Tibial artery (tissue), 4 donors: ENCODE data around the gene MSANTD2.

Source experiments
- DNase-seq, 2 donors: peaks; one replicate each; pipeline ENCODE4 v3.0.0-alpha.2; 2019
- H3K27ac ChIP-seq, 2 donors: fragments of 200-600 bp; sonication (generic) in 1 of 2; 1 replicate in 1 of 2; 2 replicates in 1 of 2; pipeline ENCODE4 v1.5.1; 2018 to 2019; ENCODE audit warnings: mild to moderate bottlenecking in 1 of 2
- H3K27me3 ChIP-seq, 2 donors: fragments of 200-600 bp; sonication (generic) in 1 of 2; one replicate each; pipeline versions ENCODE4 v1.5.1 to v1.6.0; 2016 to 2019
- H3K36me3 ChIP-seq, 3 donors: fragments of 200-600 bp; sonication (generic) in 2 of 3; one replicate each; pipeline ENCODE4 v1.5.1; 2016 to 2019; ENCODE audit warnings: mild to moderate bottlenecking in 2 of 3
- H3K4me1 ChIP-seq, 4 donors: fragments of 200-600 bp; sonication (generic) in 2 of 4; 1 replicate in 3 of 4; 2 replicates in 1 of 4; pipeline ENCODE4 v1.5.1; 2016 to 2019
- H3K4me3 ChIP-seq, 2 donors: fragments of 200-600 bp; sonication (generic) in 1 of 2; 1 replicate in 1 of 2; 2 replicates in 1 of 2; pipeline ENCODE4 v1.5.1; 2018 to 2019; ENCODE audit warnings: mild to moderate bottlenecking in 2 of 2
- H3K9me3 ChIP-seq, 3 donors: fragments of 200-600 bp; sonication (generic) in 1 of 3; one replicate each; pipeline ENCODE4 v1.5.1; 2016 to 2019
- intact Hi-C: fragments of 100-400 bp; cut with DNase I; formaldehyde crosslinking; loops from one replicate; pipeline ENCODE4 v1.15.0; 2023; ENCODE audit warnings: low total_unique reads
- TF ChIP-seq, protein P1 (sequence below), 2 experiments: fragments of 200-600 bp in 1 of 2; fragments of 450-650 bp in 1 of 2; IDR thresholded peaks; one replicate each; pipeline ENCODE4 v1.5.1; 2017 to 2019; ENCODE audit warnings: antibody characterized with exemption in 2 of 2, mild to moderate bottlenecking in 1 of 2, moderate library complexity in 1 of 2

The MSANTD2 gene

DNA sequence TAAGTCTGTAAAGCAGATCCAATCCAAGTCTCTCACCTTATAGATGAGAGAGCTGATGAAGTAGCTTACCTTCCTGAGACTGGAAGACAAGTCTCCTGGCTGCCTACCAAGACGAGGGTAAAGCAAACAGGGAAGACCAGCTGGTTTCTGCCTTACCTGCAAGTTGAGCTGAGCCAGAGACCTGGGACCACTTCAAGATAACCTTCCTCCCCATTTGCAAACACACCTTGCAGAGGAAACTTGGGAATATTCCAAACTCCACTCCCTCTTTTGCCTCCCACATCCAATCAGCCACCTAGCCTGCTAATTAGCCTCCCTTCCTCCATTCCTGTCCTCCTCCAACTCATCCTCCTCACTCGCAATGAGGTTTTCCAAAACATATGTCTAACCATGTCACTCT lies 41.6 kb upstream of the MSANTD2 start:
- intact Hi-C loops, result no loop called here
- no peak for DNase-seq
- Histone ChIP-seq H3K4me3 (no peak overlapping the region), H3K36me3 (no peaks in the 10 kb centered on the region), H3K4me1 (peaks cover 0 to 30% (median 21%) of the 10 kb centered on the region in 4 donors), H3K27ac (no peak overlapping the region), H3K27me3 (peaks cover 8 to 89% of the 10 kb centered on the region in 2 donors), H3K9me3 (no peaks in the 10 kb centered on the region)
- TF ChIP-seq, protein P1, sequence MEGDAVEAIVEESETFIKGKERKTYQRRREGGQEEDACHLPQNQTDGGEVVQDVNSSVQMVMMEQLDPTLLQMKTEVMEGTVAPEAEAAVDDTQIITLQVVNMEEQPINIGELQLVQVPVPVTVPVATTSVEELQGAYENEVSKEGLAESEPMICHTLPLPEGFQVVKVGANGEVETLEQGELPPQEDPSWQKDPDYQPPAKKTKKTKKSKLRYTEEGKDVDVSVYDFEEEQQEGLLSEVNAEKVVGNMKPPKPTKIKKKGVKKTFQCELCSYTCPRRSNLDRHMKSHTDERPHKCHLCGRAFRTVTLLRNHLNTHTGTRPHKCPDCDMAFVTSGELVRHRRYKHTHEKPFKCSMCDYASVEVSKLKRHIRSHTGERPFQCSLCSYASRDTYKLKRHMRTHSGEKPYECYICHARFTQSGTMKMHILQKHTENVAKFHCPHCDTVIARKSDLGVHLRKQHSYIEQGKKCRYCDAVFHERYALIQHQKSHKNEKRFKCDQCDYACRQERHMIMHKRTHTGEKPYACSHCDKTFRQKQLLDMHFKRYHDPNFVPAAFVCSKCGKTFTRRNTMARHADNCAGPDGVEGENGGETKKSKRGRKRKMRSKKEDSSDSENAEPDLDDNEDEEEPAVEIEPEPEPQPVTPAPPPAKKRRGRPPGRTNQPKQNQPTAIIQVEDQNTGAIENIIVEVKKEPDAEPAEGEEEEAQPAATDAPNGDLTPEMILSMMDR (IDR thresholded peaks at IDR 0.05), result no peak

DNA sequence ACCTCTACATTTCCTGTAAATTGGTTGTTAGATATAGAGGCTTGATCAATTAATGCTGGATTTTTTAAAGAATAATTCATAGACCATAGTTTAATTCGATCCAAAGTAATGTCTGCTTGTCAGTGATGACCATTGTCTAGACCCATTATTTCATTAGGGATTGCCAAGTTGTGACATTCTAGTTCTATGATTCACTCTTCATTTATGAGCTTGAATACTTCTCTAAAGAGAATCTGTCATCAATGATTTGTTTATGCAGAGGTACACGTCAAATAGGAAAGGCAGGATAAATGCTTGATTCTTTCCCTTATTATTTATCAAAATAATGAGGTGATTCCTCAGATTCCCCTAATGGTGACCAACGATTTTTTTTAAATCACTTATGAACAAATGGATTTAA lies 41.0 kb upstream of the MSANTD2 start:
- TF ChIP-seq, protein P1 (IDR thresholded peaks at IDR 0.05), result no peak
- Histone ChIP-seq H3K4me1 (peaks cover 0 to 30% (median 23%) of the 10 kb centered on the region in 4 donors), H3K27me3 (peaks cover 8 to 83% of the 10 kb centered on the region in 2 donors), H3K9me3 (no peaks in the 10 kb centered on the region), H3K4me3 (no peak overlapping the region), H3K36me3 (no peaks in the 10 kb centered on the region), H3K27ac (no peak overlapping the region)
- DNase-seq, result no peak
- intact Hi-C loops, result no loop called here

DNA sequence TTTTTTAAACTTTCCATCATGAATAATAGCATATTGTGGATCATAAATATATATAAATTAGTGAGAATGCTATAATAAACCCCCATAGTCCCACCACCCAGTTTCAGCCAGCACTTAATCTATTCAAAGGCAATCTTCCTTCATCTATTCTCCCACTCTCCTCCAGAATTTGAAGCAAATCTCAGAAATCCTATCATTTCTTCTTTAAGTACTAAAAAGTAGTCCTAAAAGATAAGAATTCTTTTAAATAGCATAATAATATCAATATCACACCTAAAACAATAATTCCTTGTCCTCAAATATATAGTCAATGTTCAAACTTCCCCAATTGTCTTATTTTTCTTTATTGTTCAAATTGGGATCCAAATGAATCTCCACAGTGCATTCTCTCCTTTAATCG lies 40.5 kb upstream of the MSANTD2 start:
- Histone ChIP-seq H3K27ac (no peak overlapping the region), H3K4me1 (peaks cover 0 to 30% (median 23%) of the 10 kb centered on the region in 4 donors), H3K9me3 (no peaks in the 10 kb centered on the region), H3K36me3 (no peaks in the 10 kb centered on the region), H3K27me3 (peaks cover 8 to 77% of the 10 kb centered on the region in 2 donors), H3K4me3 (no peak overlapping the region)
- DNase-seq, result no peak
- TF ChIP-seq, protein P1 (IDR thresholded peaks at IDR 0.05), result no peak
- intact Hi-C loops, result no loop called here

DNA sequence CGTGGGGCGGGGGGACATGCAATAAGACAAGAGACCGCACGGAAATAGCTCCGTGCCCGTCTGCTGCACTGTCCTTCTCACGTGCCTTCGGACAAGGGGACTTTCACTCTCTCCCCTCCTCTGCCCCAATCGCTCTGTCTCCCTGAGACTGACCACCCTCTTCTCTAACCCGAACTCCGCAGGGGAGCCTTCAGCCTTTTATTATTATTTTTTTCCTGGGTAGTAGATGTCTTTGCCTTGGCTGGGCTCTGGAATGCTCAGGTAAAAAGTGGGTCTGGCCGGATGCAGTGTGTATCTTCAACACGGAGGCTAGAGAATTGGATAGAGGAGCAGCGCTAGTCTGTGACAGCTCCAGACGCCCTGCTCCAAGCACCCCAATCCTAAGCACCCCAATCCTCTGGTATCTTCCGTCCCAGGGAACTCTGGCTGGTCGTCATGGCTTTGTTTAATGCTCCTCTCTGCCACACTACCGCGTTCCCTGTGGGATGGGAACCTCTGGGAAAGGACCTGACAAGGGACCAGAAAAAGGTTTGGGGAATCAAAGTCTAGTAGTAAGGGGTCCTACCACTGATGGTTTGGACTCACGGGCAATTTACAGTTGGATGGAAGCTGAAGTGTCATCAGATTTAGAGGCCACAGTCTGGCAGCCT lies 39.9 kb upstream of the MSANTD2 start:
- Histone ChIP-seq H3K4me1 (peaks cover 0 to 28% (median 23%) of the 10 kb centered on the region in 4 donors), H3K27ac (no peak overlapping the region), H3K27me3 (peaks cover 5 to 72% of the 10 kb centered on the region in 2 donors), H3K4me3 (peak overlapping the region; percentile 30 to 45), H3K36me3 (no peaks in the 10 kb centered on the region), H3K9me3 (no peaks in the 10 kb centered on the region)
- intact Hi-C loops, result loop anchor here (2.0 to 10.0 kb wide), 4 partner anchors 27 to 198 kb away; partner anchors contain the start of gene MSANTD2
- TF ChIP-seq, protein P1 (IDR thresholded peaks at IDR 0.05), result no peak
- DNase-seq, result no peak

DNA sequence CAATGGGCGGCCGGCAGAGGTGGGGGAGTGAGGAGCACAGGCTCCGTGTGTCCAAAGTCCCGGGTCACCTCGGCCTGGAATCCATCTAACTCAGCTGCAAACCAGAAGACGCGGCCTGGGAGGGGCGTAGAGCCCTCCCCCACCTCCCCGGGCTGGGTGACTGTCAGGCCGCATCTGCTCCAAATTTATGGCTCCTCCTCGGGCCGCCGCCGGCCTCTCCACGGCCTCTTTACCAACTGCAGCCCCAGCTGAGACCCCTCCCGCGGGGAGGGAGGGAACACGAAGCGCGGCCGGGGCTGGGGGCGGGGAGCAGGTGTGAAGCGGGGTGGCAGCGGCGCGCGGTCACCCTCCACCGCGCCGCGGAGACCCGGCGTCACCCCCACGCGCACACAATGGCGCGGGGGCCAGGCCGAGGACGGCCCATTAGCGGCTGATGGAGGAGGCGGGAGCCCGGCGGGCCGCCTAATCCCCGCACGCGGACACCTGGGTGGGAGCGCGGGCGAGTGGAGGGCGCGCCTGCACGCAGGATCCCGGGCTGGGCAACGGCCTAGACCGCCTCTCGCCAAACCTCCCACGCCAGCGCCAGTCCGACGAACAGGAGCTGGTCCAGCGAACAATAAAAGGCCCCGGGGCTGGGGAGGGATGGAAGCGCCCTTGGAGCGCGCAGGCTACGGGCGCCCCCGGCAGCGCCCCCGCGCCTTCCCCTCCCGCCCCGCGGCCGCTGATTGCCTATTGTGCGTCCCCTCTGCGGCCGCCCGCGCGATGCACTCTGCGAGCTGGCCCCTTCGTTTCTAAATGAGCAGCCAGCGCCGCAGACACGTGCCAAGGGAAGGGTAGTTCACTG lies 39.1 kb upstream of the MSANTD2 start:
- no peaks in the 10 kb centered on the region for H3K36me3 ChIP-seq
- H3K9me3 ChIP-seq, result no peaks in the 10 kb centered on the region
- peaks cover 0 to 27% (median 22%) of the 10 kb centered on the region in 4 donors for H3K4me1 ChIP-seq
- H3K27me3 ChIP-seq, result peaks cover 5 to 64% of the 10 kb centered on the region in 2 donors
- intact Hi-C loops, result loop anchor here (2.0 to 10.0 kb wide), 4 partner anchors 27 to 197 kb away; partner anchors contain the start of gene MSANTD2
- no peak overlapping the region for H3K27ac ChIP-seq
- peak overlapping the region; percentile 30 to 45 for H3K4me3 ChIP-seq
- DNase-seq, result no peak
- TF ChIP-seq, protein P1 (IDR thresholded peaks at IDR 0.05), result no peak
